ENCODE data around the gene SMARCC2. TPM values are rescaled to one million over a fixed set of nuclear protein-coding genes. Genes with fewer than 3 reads are reported as not detected.
A peak's percentile ranks its signal among the peaks of the same experiment; 100 is the strongest.

Gene SMARCC2
- 133 TPM for polyA plus RNA-seq (2013, experiment 1 of 4)
- polyA plus RNA-seq (2013, experiment 2 of 4): 140 TPM
- 112 TPM for polyA plus RNA-seq (2013, experiment 3 of 4)
- polyA plus RNA-seq (2013, experiment 4 of 4): 120 TPM

DNA sequence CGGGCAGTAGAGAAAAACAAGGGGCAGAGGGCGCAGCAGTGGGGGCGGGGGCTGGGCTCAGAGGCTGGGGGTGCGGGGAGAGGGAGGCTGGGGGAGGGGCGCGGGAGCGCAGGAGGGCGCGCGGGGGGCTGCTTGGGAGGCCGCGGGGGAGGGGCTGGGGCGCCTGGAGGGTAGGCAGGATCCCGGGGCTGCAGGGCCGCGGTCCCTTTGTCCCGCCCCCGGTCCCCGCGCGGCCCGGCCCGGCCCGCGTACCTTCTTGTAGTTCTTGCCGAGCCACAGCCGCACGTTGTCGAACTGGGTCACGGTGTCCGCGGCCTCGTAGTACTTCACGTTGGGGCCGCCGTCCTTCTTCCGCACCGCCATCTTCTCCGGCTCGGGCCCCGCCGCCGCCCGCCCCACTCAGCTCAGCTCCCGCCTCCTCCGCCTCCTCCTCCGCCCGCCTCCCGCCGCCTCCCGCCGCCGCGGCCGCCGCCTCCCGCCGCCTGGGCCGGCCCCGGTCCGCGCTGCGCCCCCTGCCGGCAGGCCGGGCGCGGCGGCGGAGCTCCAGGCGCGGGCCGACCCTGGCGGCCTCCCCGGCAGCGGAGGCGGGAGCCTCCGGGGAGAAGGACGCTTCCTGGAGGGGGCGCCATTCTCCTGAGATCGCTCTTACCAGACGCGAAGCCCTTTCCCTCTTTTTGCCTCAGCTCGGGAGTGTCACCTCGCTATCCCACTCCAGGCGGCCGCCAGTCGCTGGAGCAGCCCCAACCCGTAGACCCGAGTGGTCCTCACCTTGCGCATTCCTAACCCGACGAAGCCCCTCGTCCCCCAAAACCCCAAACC is at the start of gene SMARCC2:
Gene SMARCC2 (minus strand): TSS at position 385 of the 819 bp plus-strand sequence. CDS start 22 bp downstream, at position 363.
- Histone ChIP-seq H3K27me3 (ENCODE audit: control insufficient read depth, insufficient read depth, low read length, poor library complexity, severe bottlenecking) (no peaks in the 10 kb centered on the region), H3K36me3 (ENCODE audit: control insufficient read depth, insufficient read depth, low read length) (peaks cover 18% of the 10 kb centered on the region), H3K27ac (ENCODE audit: insufficient read depth, low read depth, low read length, poor library complexity, severe bottlenecking) (peak within 1 kb of the TSS; percentile 92), H3K4me1 (ENCODE audit: control insufficient read depth, insufficient read depth, low read length) (peaks cover 8% of the 10 kb centered on the region), H3K4me3 (ENCODE audit: insufficient read depth, low read depth, low read length) (peak within 1 kb of the TSS; percentile 95), H3K9me3 (ENCODE audit: control insufficient read depth, low read length) (no peaks in the 10 kb centered on the region)
- WGBS, 2 experiments: 0% methylated on average over 93 of the region's 93 CpGs

DNA sequence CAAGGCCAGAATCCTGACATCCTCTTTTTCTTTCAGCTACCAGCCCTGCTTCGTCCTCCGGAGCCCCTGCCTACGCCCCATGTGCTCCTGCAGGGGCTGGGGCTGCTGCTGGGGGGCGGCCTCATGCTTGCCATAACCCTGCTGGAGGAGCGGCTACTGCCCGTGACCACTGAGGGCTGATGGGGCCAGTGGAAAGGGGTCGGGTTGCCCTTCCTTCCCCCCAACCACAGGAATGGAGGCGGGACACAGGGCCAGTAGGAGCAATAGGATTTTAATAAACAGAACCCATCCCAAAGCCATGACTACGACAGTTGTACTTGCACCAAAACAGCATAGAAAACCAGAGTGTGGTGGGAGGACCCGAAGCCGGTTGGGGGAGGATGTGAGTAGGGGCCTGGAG is 48.3 kb upstream of the SMARCC2 start:
- no peak overlapping the region for H3K4me3 ChIP-seq (ENCODE audit: insufficient read depth, low read depth, low read length)
- H3K27me3 ChIP-seq (ENCODE audit: control insufficient read depth, insufficient read depth, low read length, poor library complexity, severe bottlenecking): no peaks in the 10 kb centered on the region
- H3K36me3 ChIP-seq (ENCODE audit: control insufficient read depth, insufficient read depth, low read length): peaks cover 12% of the 10 kb centered on the region
- WGBS, 2 experiments: 83 to 85% methylated on average over 11 of the region's 11 CpGs
- H3K9me3 ChIP-seq (ENCODE audit: control insufficient read depth, low read length): no peaks in the 10 kb centered on the region
- H3K27ac ChIP-seq (ENCODE audit: insufficient read depth, low read depth, low read length, poor library complexity, severe bottlenecking): no peak overlapping the region
- H3K4me1 ChIP-seq (ENCODE audit: control insufficient read depth, insufficient read depth, low read length): no peaks in the 10 kb centered on the region

DNA sequence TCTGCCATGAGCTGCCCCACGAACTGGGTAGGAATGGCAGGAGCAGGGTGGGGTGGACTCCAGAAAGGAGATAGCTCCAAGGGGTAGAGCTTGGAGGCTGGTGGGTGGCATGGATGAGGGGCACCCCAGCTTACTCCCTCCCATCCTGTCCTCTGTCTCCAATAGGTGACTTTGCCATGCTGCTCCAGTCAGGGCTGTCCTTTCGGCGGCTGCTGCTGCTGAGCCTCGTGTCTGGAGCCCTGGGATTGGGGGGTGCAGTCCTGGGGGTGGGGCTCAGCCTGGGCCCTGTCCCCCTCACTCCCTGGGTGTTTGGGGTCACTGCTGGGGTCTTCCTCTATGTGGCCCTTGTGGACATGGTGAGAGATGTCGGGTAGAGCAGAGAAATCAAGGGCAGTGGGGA is 47.7 kb upstream of the SMARCC2 start:
- no peak overlapping the region for H3K4me3 ChIP-seq (ENCODE audit: insufficient read depth, low read depth, low read length)
- H3K27me3 ChIP-seq (ENCODE audit: control insufficient read depth, insufficient read depth, low read length, poor library complexity, severe bottlenecking): no peaks in the 10 kb centered on the region
- no peaks in the 10 kb centered on the region for H3K9me3 ChIP-seq (ENCODE audit: control insufficient read depth, low read length)
- peaks cover 6% of the 10 kb centered on the region for H3K36me3 ChIP-seq (ENCODE audit: control insufficient read depth, insufficient read depth, low read length)
- 94 to 97% methylated on average over 5 of the region's 5 CpGs for WGBS, 2 experiments
- no peaks in the 10 kb centered on the region for H3K4me1 ChIP-seq (ENCODE audit: control insufficient read depth, insufficient read depth, low read length)
- no peak overlapping the region for H3K27ac ChIP-seq (ENCODE audit: insufficient read depth, low read depth, low read length, poor library complexity, severe bottlenecking)

DNA sequence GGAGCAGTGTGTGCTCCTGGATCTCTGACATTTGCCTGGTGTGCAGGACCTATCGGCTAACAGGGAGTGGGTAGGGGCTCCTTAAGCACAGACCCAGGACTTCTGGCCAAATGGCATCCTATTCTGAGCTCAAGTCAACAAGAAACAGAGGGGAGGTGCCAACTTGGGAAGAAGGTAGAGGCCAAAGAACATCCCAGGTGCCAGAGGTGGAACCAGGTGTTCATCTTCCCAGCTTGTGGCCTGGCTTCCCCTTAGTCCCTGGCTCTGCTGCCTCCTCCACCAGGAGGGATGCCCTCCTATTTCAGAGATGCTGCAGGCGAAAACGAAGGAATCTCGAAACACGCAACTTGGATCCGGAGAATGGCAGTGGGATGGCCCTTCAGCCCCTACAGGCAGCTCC is 46.8 kb upstream of the SMARCC2 start:
- Histone ChIP-seq H3K4me3 (ENCODE audit: insufficient read depth, low read depth, low read length) (no peak overlapping the region), H3K27me3 (ENCODE audit: control insufficient read depth, insufficient read depth, low read length, poor library complexity, severe bottlenecking) (no peaks in the 10 kb centered on the region), H3K27ac (ENCODE audit: insufficient read depth, low read depth, low read length, poor library complexity, severe bottlenecking) (no peak overlapping the region), H3K4me1 (ENCODE audit: control insufficient read depth, insufficient read depth, low read length) (no peaks in the 10 kb centered on the region), H3K9me3 (ENCODE audit: control insufficient read depth, low read length) (no peaks in the 10 kb centered on the region), H3K36me3 (ENCODE audit: control insufficient read depth, insufficient read depth, low read length) (no peaks in the 10 kb centered on the region)
- 96% methylated on average over 6 of the region's 6 CpGs for WGBS, 2 experiments

DNA sequence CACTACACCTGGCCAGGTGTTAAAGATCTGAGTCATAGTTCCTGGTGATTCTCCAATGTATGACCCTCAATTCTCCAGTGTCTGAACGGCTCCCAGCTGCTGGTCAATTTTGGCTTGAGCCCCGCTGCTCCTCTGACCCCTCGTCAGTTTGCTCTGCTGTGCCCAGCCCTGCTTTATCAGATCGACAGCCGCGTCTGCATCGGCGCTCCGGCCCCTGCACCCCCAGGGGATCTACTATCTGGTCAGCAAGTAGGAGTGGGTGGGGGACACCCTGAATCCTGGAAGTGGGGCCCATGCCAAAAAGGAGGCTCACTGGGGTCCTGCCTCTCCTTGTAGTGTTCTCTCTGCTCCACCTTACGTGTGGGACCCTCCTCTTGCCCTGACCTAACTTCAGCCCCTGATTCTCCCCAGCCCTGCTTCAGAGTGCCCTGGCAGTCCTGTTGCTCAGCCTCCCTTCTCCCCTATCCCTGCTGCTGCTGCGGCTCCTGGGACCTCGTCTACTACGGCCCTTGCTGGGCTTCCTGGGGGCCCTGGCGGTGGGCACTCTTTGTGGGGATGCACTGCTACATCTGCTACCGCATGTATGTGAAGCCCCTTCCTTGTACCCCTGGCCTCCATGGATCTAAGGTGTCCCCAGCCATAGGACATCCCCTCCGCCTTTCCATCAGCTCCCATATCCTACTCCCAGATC is 45.6 kb upstream of the SMARCC2 start:
- H3K4me3 ChIP-seq (ENCODE audit: insufficient read depth, low read depth, low read length): no peak overlapping the region
- no peaks in the 10 kb centered on the region for H3K36me3 ChIP-seq (ENCODE audit: control insufficient read depth, insufficient read depth, low read length)
- WGBS, 2 experiments: 91 to 92% methylated on average over 16 of the region's 16 CpGs
- no peaks in the 10 kb centered on the region for H3K4me1 ChIP-seq (ENCODE audit: control insufficient read depth, insufficient read depth, low read length)
- no peak overlapping the region for H3K27ac ChIP-seq (ENCODE audit: insufficient read depth, low read depth, low read length, poor library complexity, severe bottlenecking)
- H3K9me3 ChIP-seq (ENCODE audit: control insufficient read depth, low read length): no peaks in the 10 kb centered on the region
- no peaks in the 10 kb centered on the region for H3K27me3 ChIP-seq (ENCODE audit: control insufficient read depth, insufficient read depth, low read length, poor library complexity, severe bottlenecking)

DNA sequence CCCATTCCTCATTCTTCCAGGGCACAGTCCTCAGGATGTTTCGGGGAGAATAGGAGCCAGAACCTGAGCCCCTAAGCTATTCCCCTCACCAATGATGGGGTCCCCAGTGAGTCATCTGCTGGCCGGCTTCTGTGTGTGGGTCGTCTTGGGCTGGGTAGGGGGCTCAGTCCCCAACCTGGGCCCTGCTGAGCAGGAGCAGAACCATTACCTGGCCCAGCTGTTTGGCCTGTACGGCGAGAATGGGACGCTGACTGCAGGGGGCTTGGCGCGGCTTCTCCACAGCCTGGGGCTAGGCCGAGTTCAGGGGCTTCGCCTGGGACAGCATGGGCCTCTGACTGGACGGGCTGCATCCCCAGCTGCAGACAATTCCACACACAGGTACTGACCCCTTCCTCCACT is 41.9 kb upstream of the SMARCC2 start:
- Histone ChIP-seq H3K4me3 (ENCODE audit: insufficient read depth, low read depth, low read length) (no peak overlapping the region), H3K9me3 (ENCODE audit: control insufficient read depth, low read length) (no peaks in the 10 kb centered on the region), H3K27ac (ENCODE audit: insufficient read depth, low read depth, low read length, poor library complexity, severe bottlenecking) (no peak overlapping the region), H3K27me3 (ENCODE audit: control insufficient read depth, insufficient read depth, low read length, poor library complexity, severe bottlenecking) (no peaks in the 10 kb centered on the region), H3K36me3 (ENCODE audit: control insufficient read depth, insufficient read depth, low read length) (no peaks in the 10 kb centered on the region), H3K4me1 (ENCODE audit: control insufficient read depth, insufficient read depth, low read length) (no peaks in the 10 kb centered on the region)
- 92 to 93% methylated on average over 11 of the region's 11 CpGs for WGBS, 2 experiments

DNA sequence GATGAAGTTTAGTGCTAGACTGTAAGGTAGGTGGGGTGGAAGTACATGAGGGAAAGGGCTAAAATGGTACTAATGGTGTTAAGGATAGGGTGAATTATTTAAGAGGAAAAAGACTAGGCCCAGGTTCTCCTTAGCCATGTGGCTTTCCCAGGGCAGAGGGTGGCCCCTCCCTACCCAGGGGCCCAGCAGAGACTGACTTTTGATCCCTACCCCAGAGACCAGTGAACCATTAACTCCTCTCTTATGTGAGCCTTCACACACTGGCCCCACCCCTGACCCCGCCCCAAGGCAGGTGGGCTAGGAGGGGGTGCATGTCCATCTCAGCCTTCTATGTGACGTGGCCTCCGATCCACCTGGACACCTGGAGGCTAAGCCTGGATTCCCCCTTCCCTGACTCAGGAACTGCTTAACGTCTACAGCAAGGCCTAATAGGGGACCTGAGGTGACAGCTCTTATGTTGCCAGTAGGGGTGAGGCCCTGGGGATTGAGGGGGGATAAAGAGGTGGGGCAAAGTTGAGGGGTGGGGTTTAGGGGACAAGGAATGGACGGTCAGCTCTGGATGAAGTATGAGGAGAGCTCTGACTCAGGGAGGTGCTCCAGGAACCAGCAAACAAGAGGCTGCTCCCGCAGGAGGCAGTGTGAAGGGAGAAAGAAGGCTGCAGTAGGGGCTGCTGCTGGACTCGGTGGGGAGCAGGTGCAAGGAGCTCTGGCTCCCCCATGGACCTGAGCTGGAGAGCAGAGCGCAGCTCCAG is 41.3 kb upstream of the SMARCC2 start:
- H3K4me1 ChIP-seq (ENCODE audit: control insufficient read depth, insufficient read depth, low read length): no peaks in the 10 kb centered on the region
- no peaks in the 10 kb centered on the region for H3K36me3 ChIP-seq (ENCODE audit: control insufficient read depth, insufficient read depth, low read length)
- 71 to 76% methylated on average over 8 of the region's 8 CpGs for WGBS, 2 experiments
- no peaks in the 10 kb centered on the region for H3K27me3 ChIP-seq (ENCODE audit: control insufficient read depth, insufficient read depth, low read length, poor library complexity, severe bottlenecking)
- no peak overlapping the region for H3K27ac ChIP-seq (ENCODE audit: insufficient read depth, low read depth, low read length, poor library complexity, severe bottlenecking)
- H3K9me3 ChIP-seq (ENCODE audit: control insufficient read depth, low read length): no peaks in the 10 kb centered on the region
- no peak overlapping the region for H3K4me3 ChIP-seq (ENCODE audit: insufficient read depth, low read depth, low read length)

DNA sequence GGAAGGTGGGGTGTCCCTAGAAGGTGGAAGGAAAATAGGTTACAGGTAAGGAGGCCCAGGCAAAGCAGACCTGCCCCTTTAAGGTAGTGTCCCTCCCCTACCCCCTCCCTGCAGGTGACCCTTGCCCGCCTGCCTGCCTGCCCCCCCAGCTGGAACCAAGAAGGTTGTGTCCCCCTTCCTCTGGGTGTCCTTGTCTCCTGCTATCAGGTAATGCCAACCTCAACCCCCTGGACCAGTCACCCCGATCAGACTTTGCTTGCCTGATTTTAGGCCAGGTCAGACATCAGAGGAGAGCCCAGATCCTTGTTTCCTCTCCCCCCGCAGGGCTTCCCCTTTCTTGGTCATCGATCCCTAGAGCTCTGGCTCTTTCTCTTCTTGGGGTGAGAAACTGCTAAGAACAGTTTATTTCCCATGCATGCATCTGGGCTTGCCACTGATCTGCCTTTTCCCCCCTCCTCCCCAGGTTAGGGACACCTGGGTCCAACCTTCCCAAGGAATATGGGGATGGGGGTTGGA is 40.7 kb upstream of the SMARCC2 start, which contains the start of gene SLC39A5:
Gene SLC39A5 (plus strand): TSS at position 136 of the 516 bp plus-strand sequence. CDS start 1,224 bp downstream, outside the sequence.
- Histone ChIP-seq H3K27ac (ENCODE audit: insufficient read depth, low read depth, low read length, poor library complexity, severe bottlenecking) (no peak within 1 kb of the TSS), H3K4me1 (ENCODE audit: control insufficient read depth, insufficient read depth, low read length) (no peaks in the 10 kb centered on the region), H3K36me3 (ENCODE audit: control insufficient read depth, insufficient read depth, low read length) (no peaks in the 10 kb centered on the region), H3K27me3 (ENCODE audit: control insufficient read depth, insufficient read depth, low read length, poor library complexity, severe bottlenecking) (no peaks in the 10 kb centered on the region), H3K9me3 (ENCODE audit: control insufficient read depth, low read length) (no peaks in the 10 kb centered on the region), H3K4me3 (ENCODE audit: insufficient read depth, low read depth, low read length) (no peak within 1 kb of the TSS)
- WGBS, 2 experiments: 84 to 86% methylated on average over 4 of the region's 4 CpGs

DNA sequence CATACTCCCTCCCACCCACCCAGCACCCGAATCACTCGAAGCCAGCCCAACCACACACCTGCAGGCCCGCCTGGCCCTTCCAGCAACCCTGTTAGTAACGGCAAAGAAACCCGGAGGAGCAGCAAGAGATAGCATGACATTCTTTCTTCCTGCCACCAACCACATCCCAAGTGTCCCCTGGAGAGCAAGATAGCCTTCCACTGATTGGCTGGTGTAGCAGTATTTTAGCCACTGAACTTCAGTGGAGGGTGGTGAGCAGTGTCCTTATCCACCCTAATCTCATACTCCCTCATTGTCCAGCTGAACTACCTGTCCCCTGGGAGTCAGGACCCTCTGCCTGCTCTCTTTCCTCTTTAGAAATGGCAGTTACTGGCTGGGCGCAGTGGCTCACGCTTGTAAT is 39.8 kb upstream of the SMARCC2 start:
- no peaks in the 10 kb centered on the region for H3K27me3 ChIP-seq (ENCODE audit: control insufficient read depth, insufficient read depth, low read length, poor library complexity, severe bottlenecking)
- no peaks in the 10 kb centered on the region for H3K4me1 ChIP-seq (ENCODE audit: control insufficient read depth, insufficient read depth, low read length)
- H3K27ac ChIP-seq (ENCODE audit: insufficient read depth, low read depth, low read length, poor library complexity, severe bottlenecking): no peak overlapping the region
- no peak overlapping the region for H3K4me3 ChIP-seq (ENCODE audit: insufficient read depth, low read depth, low read length)
- 94 to 96% methylated on average over 7 of the region's 7 CpGs for WGBS, 2 experiments
- no peaks in the 10 kb centered on the region for H3K36me3 ChIP-seq (ENCODE audit: control insufficient read depth, insufficient read depth, low read length)
- H3K9me3 ChIP-seq (ENCODE audit: control insufficient read depth, low read length): no peaks in the 10 kb centered on the region

Measured in ectodermal cell (in vitro differentiated cells).